Stomach (tissue), 9 donors: Measurements from ENCODE around the gene LY86. TPM values are rescaled to one million over a fixed set of nuclear protein-coding genes. Genes with fewer than 3 reads are reported as not detected.

Experiments
- DNase-seq, 2 donors: peaks; one replicate each; pipeline versions ENCODE4 v3.0.0 to v3.0.0-alpha.2; 2013 to 2019
- H3K27ac ChIP-seq, 5 donors: fragments of 200-600 bp in 4 of 5; sonication (generic) in 4 of 5; one replicate each; pipeline ENCODE4 v1.5.1; 2013 to 2019; ENCODE audit warnings: mild to moderate bottlenecking in 1 of 5, moderate library complexity in 1 of 5
- H3K27me3 ChIP-seq, 3 donors: fragments of 200-600 bp; sonication (generic); one replicate each; pipeline ENCODE4 v1.5.1; 2017 to 2019; ENCODE audit warnings: mixed run types in 1 of 3
- H3K36me3 ChIP-seq, 4 donors: fragments of 200-600 bp; sonication (generic); 1 replicate in 3 of 4; 2 replicates in 1 of 4; pipeline ENCODE4 v1.5.1; 2016 to 2019
- H3K4me1 ChIP-seq, 4 donors: fragments of 200-600 bp; sonication (generic); one replicate each; pipeline ENCODE4 v1.5.1; 2016 to 2019
- H3K4me3 ChIP-seq, 4 donors: fragments of 200-600 bp; sonication (generic) in 3 of 4; one replicate each; pipeline ENCODE4 v1.5.1; 2016 to 2019; ENCODE audit warnings: mild to moderate bottlenecking in 1 of 4
- H3K9me3 ChIP-seq, 4 donors: fragments of 200-600 bp; sonication (generic); one replicate each; pipeline ENCODE4 v1.5.1; 2016 to 2019
- EP300 ChIP-seq: sonication (generic); formaldehyde crosslinking; IDR thresholded peaks from one replicate; pipeline ENCODE4 v1.6.1; 2017; ENCODE audit warnings: antibody characterized with exemption
- POLR2A ChIP-seq, 4 donors: fragments of 450-650 bp; IDR thresholded peaks; one replicate each; pipeline ENCODE4 v1.6.1; 2016; ENCODE audit warnings: antibody characterized with exemption in 4 of 4, control low read depth in 2 of 4, mild to moderate bottlenecking in 1 of 4, moderate library complexity in 1 of 4
- POLR2AphosphoS5 ChIP-seq, 3 donors: sonication (generic); formaldehyde crosslinking; IDR thresholded peaks; one replicate each; pipeline ENCODE4 v1.6.1; 2016; ENCODE audit warnings: antibody characterized with exemption in 3 of 3
- WGBS, 5 donors: extraction: QIAGEN DNeasy Blood & Tissue Kit in 3 of 5; methylation state at CpG; one replicate each; pipeline versions ENCODE4 v1.1.5 to v1.1.7; 2013 to 2018; 5-methylcytosine and 5-hydroxymethylcytosine counted together
- intact Hi-C: fragments of 100-400 bp; cut with DNase I; formaldehyde crosslinking; loops from one replicate; pipeline ENCODE4 v1.15.1; 2023; ENCODE audit warnings: low total_unique reads
- polyA plus RNA-seq, 3 donors: library from polyadenylated mRNA; stranded (reverse); fragments of 200-250 nt; gene quantifications; one replicate each; pipeline ENCODE4 v1.2.3, GENCODE V29; 2013
- total RNA-seq, 5 donors: library from RNA; depleted of rRNA; stranded (reverse); fragments of >200 nt; gene quantifications; one replicate each; pipeline versions ENCODE4 v1.1.0 to v1.2.3, GENCODE V29; 2014 to 2016
- TF ChIP-seq, protein P1 (sequence below), 7 experiments: fragments of 450-650 bp in 4 of 7; fragments of 200-600 bp in 3 of 7; sonication (generic) in 3 of 7; IDR thresholded peaks; one replicate each; pipeline ENCODE4 v1.5.1; 2016 to 2019; ENCODE audit warnings: antibody characterized with exemption in 7 of 7, control low read depth in 2 of 7, mild to moderate bottlenecking in 1 of 7
- donor health status: healthy with polysubstance abuse.
- donor health status: Bipolar disorder and iron deficiency.
- donor health status: healthy.

Gene LY86
- total and polyA plus RNA-seq, 8 donors, result 2.4 to 3.6 (median 2.7) TPM; not detected in 3

DNA sequence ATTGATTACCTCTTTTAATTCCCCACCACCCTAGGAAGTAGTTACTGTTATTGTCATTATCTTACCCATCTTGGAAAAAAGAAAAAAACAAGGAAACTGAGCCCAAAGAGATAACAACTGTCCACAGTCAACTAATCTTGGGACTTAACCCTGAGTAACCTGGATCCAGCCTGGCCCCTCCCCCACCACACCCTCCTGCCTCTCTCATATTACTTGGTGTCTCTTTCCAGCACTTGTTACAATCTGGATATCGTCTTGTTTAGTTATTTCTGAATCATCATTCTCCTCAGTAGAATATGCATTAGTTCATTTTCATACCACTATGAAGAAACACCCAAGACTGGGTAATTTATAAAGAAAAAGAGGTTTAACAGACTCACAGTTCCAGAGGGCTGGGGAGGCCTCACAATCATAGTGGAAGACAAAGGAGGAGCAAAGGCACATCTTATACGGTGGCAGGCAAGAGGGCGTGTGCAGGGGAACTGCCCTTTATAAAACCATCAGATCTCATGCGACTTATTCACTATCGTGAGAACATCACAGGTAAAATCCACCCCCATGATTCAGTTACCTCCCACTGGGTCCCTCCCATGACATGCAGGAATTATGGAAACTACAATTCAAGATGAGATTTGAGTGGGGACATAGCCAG is 60.3 kb downstream of the LY86 start:
- no peaks in the 10 kb centered on the region for H3K4me1 ChIP-seq
- H3K27ac ChIP-seq, result no peak overlapping the region
- H3K4me3 ChIP-seq, result no peak overlapping the region
- H3K36me3 ChIP-seq, result no peaks in the 10 kb centered on the region
- H3K9me3 ChIP-seq, result no peaks in the 10 kb centered on the region
- no peak for TF ChIP-seq EP300
- TF ChIP-seq POLR2AphosphoS5 (IDR thresholded peaks at IDR 0.05), result no peak
- no peak for TF ChIP-seq POLR2A (IDR thresholded peaks at IDR 0.05)
- TF ChIP-seq, protein P1, sequence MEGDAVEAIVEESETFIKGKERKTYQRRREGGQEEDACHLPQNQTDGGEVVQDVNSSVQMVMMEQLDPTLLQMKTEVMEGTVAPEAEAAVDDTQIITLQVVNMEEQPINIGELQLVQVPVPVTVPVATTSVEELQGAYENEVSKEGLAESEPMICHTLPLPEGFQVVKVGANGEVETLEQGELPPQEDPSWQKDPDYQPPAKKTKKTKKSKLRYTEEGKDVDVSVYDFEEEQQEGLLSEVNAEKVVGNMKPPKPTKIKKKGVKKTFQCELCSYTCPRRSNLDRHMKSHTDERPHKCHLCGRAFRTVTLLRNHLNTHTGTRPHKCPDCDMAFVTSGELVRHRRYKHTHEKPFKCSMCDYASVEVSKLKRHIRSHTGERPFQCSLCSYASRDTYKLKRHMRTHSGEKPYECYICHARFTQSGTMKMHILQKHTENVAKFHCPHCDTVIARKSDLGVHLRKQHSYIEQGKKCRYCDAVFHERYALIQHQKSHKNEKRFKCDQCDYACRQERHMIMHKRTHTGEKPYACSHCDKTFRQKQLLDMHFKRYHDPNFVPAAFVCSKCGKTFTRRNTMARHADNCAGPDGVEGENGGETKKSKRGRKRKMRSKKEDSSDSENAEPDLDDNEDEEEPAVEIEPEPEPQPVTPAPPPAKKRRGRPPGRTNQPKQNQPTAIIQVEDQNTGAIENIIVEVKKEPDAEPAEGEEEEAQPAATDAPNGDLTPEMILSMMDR (IDR thresholded peaks at IDR 0.05), result no peak
- 75 to 97% (median 92%) methylated on average over 5 of the region's 5 CpGs for WGBS, 5 donors
- H3K27me3 ChIP-seq, result no peaks in the 10 kb centered on the region
- no peak for DNase-seq
- intact Hi-C loops, result no loop called here

DNA sequence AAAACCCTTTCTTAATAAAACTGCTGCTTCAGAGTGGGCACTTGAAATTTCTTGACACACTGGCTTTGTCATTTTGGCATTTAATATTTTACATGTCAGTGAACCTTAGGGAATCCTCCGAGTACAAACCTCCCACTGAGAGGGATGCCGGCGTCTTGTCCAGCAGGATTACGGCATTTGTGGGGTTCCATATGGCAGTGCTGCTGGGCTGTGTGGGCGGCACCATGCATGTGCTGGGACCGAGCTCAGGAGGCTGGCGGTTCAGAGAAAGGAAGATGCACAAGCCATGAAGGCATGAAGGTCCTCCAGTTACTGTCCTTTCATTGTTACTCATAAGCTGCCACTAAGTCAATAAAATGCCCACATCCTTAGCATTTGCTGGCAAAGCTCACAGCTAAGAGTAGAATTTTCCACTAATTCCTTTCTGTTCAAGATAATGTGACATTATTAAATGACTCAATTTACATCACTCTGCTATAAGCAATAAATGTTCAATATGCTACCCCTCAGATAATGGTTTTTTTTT is 61.4 kb downstream of the LY86 start:
- no peaks in the 10 kb centered on the region for H3K36me3 ChIP-seq
- H3K27me3 ChIP-seq, result no peaks in the 10 kb centered on the region
- intact Hi-C loops, result no loop called here
- no peak for DNase-seq
- H3K27ac ChIP-seq, result no peak overlapping the region
- H3K4me3 ChIP-seq, result no peak overlapping the region
- 81 to 94% (median 92%) methylated on average over 7 of the region's 7 CpGs for WGBS, 5 donors
- TF ChIP-seq EP300 (no peak), POLR2A (IDR thresholded peaks at IDR 0.05) (no peak), POLR2AphosphoS5 (IDR thresholded peaks at IDR 0.05) (no peak)
- TF ChIP-seq, protein P1 (IDR thresholded peaks at IDR 0.05), result no peak
- H3K4me1 ChIP-seq, result peaks cover 0 to 7% (median 0%) of the 10 kb centered on the region in 4 donors
- H3K9me3 ChIP-seq, result no peaks in the 10 kb centered on the region

- Histone ChIP-seq H3K9me3 (no peaks in the 10 kb centered on the region), H3K36me3 (no peaks in the 10 kb centered on the region), H3K4me1 (peaks cover 0 to 11% (median 0%) of the 10 kb centered on the region in 4 donors), H3K27ac (no peak overlapping the region), H3K4me3 (no peak overlapping the region), H3K27me3 (no peaks in the 10 kb centered on the region)
- intact Hi-C loops, result no loop called here
- DNase-seq, result no peak
- TF ChIP-seq EP300, result no peak
- TF ChIP-seq, protein P1 (IDR thresholded peaks at IDR 0.05), result no peak
- TF ChIP-seq POLR2A (IDR thresholded peaks at IDR 0.05), result no peak
Observed at GRCh38 chr6:6650839-6651238, 62.3 kb downstream of the LY86 start.

DNA sequence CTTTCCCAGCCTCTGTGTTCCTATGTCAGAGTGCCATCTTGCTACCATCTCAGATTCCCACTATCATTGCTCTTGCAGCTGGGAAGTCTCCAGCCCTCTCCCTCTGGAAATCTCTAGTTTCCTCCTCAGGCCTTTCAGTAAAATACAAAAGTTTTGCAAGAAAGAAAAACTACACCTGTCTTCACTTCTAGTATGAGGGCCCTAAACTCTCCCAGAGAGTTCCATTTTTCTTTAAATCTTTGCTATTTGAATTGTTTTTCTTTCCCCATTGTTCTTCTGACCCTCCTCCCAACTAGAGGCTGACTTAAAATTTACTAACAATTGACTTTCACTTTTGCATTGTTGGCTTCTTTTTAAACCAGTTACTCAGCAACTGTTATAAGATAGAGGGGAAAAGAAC is 62.8 kb downstream of the LY86 start:
- no peaks in the 10 kb centered on the region for H3K27me3 ChIP-seq
- TF ChIP-seq EP300 (no peak), POLR2AphosphoS5 (IDR thresholded peaks at IDR 0.05) (no peak), POLR2A (IDR thresholded peaks at IDR 0.05) (no peak)
- TF ChIP-seq, protein P1 (IDR thresholded peaks at IDR 0.05), result no peak
- no peaks in the 10 kb centered on the region for H3K36me3 ChIP-seq
- intact Hi-C loops, result no loop called here
- no peak overlapping the region for H3K27ac ChIP-seq
- peaks cover 0 to 11% (median 0%) of the 10 kb centered on the region in 4 donors for H3K4me1 ChIP-seq
- no peak overlapping the region for H3K4me3 ChIP-seq
- no peak for DNase-seq
- H3K9me3 ChIP-seq, result no peaks in the 10 kb centered on the region
